Germinal center (tissue), 1 donor: ENCODE results near the gene SLC22A4.
A peak's percentile ranks its signal among the peaks of the same experiment; 100 is the strongest.

Source experiments
- DNase-seq: peaks from one replicate; pipeline ENCODE4 v3.0.0; 2012; ENCODE audit warnings: mixed read lengths, low spot score

Gene SLC22A4

GRCh38 chr5:132342291-132343180 lies 48.3 kb downstream of the SLC22A4 start:
- no peak for DNase-seq

DNA sequence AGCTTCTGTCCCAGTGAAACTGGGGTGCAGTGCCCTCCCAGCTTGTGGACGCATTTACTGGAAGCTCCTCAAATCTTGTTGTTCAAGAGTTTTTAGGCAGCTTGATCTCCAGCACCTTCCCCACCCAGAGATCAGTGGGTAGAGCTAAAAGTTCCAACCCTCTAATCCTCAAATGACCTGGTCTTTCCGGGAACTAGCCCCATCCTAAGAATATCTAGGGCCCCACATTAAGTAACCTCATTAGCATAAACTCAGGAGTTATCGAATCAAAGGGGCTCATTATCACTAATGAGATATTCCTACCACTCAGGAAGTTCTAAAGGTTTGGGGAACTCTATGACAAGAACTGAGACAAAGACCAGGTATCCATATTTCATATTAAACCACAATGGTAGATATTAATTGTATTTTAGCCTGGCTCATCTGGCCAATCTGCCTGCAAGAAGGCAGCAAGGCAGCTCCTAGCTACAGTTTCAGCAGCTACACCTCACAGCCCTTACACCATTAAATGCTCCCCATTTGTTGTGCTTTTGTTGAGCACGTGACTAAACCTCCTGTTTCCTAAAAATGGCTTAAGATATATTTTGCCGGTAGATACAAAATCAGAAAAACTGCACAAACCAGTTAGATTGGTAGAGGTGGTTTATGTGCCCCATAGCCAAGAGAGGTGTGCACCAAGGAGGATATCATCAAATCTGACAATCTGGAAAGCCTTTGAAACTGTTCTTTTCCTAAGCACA lies 50.8 kb downstream of the SLC22A4 start:
- DNase-seq, result no peak

- DNase-seq, result no peak
Measured at GRCh38 chr5:132353486-132353995, 59.3 kb downstream of the SLC22A4 start.

GRCh38 chr5:132354381-132355139 lies 60.4 kb downstream of the SLC22A4 start:
- DNase-seq, result no peak

DNA sequence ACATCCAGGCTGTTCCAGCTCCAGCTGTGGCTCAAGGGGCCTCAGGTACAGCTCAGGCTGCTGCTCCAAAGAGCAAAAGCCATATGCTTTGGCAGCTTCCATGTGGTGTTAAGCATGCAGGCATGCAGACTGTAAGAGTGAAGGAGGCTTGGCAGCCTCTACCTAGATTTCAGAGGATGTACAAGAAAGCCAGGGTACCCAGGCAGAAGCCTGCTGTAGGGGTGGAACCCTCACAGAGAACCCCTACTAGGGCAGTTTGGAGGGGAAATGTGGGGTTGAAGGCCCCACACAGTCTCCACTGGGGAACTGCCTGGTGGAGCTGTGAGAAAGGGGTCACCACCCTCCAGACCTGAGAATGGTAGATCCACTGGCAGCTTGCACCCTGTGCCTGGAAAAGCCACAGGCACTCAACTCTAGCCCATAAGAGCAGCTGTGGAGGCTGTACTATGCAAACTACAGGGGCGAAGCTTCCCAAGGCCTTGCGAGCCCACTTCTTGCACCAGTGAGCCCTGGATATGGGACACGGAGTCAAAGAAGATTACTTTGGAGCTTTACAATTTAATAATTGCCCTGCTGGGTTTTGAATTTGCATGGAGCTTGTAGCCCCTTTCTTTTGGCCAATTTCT lies 61.1 kb downstream of the SLC22A4 start:
- no peak for DNase-seq

GRCh38 chr5:132358775-132359174 lies 64.6 kb downstream of the SLC22A4 start:
- DNase-seq, result no peak

DNA sequence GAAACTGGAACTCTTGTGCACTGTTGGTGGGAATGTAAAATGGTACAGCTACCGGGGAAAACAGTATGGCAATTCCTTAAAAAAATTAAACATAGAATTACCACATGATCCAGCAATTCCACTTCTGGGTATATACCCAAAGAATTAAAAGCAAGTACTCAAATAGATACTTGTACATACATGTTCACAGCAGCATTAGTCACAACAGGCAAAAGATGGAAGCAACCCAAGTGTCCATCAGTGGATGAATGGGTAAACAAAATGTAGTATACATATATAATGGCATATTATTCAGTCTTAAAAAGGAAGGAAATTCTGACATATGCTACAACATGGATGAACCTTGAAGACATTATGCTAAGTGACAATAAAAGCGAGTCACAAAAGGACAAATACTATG lies 67.9 kb downstream of the SLC22A4 start:
- no peak for DNase-seq

- no peak for DNase-seq
Measured at GRCh38 chr5:132363431-132364112, 69.4 kb downstream of the SLC22A4 start.

DNA sequence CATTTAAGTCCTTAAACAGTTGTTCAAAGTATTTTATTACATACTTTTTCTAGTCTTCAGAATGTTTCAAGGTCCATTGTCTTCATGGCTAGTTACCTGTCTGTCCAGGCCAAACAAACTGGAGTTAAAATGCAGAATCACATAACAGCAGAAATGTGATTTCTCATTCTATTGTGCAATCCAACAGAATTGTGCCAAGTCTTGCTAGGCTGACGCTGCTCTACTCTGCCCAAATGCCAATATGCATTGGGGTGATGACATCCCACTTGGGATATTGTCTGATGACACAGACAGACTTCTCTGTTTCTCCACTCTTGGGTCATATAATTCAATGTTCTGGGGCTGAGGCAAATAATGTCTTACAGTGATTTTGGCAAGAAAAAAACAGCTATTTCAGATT lies 70.1 kb downstream of the SLC22A4 start:
- no peak for DNase-seq

DNA sequence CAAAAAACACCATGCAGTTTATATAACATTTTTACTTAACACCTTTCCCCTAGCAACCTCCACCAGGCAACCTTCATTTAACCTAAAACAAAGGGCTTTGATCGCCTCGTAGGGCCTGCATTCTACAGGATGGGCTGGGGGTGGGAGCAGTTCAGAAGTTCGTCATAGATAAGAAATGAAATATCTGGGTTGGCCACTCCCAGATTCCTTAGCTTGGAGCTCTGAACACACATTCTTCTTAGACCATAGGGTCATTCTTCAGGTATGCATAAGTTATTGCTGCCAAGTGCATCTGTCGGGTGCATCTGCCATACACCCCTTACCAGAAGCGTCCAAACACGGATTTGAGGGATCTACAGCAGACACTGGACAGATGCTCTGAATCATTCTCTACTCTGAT lies 71.0 kb downstream of the SLC22A4 start:
- DNase-seq, result no peak

DNA sequence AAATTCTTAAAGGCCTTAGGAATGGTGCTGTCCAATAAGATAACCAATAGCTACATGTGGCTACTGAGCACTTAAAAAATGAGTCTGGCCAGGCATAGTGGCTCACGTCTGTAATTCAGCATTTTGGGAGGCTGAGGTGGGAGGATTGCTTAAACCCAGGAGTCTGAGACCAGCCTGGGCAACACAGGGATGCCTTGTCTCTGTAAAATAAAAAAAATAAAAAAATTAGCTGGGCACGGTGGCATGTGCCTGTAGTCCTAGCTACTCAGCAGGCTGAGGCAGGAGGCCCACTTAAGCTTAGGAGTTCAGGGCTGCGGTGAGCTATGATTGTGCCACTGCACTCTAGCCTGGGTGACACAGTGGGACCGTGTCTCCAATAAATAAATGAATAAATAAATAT lies 74.0 kb downstream of the SLC22A4 start:
- no peak for DNase-seq

DNA sequence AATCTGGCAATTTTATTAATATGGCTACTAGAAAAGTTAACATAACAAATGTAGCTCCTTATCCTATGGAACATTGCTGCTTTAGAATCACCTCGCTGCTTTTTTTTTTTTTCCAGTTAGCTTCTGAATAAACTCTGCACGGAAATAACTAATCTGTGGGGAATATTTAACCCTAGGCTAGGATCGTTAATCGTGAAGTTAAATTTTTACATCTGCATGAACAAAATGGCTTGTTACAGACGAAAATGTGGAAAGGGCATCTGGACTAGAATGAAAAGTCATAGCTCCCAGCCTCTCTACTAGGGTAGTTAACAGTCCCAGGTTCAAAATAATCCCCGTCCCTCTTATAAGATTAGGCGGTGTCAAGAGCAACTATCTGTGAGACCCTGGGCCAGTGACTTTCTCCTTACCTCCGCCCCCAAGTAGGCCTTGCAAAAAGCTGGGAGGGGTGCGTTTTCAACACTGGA lies 74.8 kb downstream of the SLC22A4 start:
- DNase-seq, result no peak

DNA sequence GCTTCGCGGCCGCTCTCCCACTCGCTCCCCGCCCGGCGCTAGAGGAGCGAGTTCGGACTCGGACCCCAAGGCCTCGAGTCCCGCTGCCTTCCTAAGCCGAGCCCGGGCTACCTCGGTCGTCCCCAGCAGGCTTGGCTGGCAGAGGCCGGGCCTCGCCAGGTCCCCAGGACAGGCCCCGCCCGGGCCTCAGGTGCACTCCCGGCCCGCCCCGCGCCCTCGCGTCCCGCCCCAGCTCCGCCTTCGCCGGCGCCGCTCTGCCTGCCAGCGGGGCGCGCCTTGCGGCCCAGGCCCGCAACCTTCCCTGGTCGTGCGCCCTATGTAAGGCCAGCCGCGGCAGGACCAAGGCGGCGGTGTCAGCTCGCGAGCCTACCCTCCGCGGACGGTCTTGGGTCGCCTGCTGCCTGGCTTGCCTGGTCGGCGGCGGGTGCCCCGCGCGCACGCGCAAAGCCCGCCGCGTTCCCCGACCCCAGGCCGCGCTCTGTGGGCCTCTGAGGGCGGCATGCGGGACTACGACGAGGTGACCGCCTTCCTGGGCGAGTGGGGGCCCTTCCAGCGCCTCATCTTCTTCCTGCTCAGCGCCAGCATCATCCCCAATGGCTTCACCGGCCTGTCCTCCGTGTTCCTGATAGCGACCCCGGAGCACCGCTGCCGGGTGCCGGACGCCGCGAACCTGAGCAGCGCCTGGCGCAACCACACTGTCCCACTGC lies 75.4 kb downstream of the SLC22A4 start, which contains the start of gene SLC22A5:
SLC22A5 (plus strand) TSS at position 237 of the 707 bp plus-strand sequence; CDS start at position 500, 263 bp downstream.
- peak; percentile 82 for DNase-seq

DNA sequence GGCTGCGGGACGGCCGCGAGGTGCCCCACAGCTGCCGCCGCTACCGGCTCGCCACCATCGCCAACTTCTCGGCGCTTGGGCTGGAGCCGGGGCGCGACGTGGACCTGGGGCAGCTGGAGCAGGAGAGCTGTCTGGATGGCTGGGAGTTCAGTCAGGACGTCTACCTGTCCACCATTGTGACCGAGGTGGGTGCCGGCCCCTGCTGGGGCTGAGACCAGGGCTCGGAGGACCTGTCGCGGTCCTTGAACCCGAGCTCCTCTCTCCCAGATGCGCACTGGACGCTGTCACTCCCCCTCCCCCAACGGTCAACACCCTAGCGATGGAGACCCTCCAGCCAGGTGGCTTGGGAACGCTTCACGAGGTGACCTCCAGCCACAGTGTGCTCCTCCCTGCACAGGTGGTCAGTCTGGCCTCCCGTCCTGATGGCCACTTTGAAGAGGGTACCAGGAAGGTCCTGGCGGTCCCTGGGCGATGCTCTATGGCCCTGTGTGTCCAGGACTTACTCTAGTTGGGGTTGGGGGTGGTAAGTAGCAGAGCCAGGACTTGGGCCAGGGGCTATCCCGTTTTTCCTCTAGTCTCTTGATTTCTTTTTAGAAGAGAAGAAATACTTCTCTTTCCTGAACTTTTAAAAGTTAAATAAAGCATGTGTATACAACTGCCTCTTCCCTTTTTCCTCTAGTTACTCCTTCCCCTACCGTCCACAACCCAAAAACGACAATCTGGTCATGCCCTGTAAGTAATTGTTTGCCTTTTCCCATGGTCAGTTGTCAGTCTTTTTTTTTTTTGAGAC lies 76.2 kb downstream of the SLC22A4 start:
- no peak for DNase-seq

DNA sequence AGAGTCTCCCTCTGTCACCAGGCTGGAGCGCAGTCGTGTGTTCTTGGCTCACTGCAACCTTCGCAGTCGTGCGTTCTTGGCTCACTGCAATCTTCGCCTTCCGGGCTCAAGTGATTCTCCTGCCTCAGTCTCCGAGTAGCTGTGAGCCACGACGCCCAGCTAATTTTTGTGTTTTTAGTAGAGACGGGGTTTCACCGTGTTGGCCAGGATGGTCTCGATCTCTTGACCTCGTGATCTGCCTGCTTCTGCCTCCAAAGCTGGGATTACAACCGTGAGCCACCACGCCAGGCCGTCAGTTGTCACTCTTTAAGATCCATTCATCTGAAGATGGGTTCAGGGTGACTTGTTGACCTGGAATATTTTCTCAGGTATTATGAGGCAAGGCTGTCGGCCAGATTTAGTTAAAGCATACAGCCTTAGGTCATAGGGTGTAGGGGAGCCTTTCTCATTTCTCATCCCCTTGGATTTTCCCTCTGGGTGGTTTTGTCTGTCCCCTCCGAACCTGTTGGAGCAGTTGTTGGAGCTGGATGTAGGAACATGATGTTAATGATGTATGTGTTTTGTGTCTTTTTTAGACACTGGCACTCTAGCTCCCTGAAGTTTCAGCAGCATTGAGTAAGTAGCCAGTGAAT lies 76.9 kb downstream of the SLC22A4 start:
- no peak for DNase-seq

DNA sequence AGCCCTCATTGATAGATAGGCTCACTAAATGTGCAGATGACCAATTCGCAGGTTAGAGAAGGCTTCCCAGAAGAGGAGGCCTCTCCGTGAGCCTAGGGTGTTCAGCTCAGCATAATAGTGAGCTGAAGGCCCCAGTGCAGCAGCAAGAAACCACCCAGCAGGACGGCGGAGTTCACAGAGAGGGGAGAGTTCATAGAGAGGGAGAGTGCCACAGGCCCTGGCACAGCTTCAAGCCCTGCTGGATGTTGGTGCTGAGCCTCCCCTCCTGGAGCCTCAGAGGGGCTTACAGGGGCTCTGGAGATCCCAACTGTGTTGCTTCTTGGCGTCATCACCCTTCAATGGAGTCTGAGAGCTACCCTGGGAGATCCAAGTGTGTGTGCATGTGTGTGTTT lies 77.4 kb downstream of the SLC22A4 start:
- DNase-seq, result no peak

GRCh38 chr5:132372127-132372526 lies 77.9 kb downstream of the SLC22A4 start:
- DNase-seq, result no peak

- no peak for DNase-seq
Measured at GRCh38 chr5:132372542-132372941, 78.3 kb downstream of the SLC22A4 start.

DNA sequence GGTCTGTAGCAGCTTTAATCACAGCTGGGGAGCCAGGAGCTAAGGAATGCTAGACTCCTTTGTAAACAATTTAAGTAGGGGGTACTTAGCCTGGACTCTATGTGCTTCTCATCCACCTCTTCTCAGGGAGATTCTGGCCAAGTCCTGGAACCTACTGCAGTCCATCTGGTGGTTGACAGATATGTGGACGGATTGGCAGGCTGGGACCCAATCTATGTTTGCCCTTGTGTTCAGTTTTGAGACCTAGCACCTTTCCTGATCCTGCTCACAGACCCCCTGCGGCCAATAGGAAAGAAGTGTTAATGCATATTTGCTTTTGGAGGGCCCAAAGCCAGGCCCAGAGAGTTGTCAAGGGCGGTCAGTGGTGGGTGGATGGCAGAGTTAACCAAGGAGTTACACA lies 81.8 kb downstream of the SLC22A4 start:
- DNase-seq, result no peak
